DOHH2 (cell line): ENCODE results near the gene USP49.

Source experiments
- H3F3A ChIP-seq: fragments of 200-600 bp; sonication (generic), shearing (Covaris generic); 2 replicates; pipeline ENCODE4 v1.6.0; 2016; ENCODE audit warnings: antibody characterized with exemption, mild to moderate bottlenecking; ENCODE audit not compliant: control insufficient read depth, insufficient read depth
- H3K27ac ChIP-seq: fragments of 200-600 bp; sonication (generic); 2 replicates; pipeline ENCODE4 v1.5.1; 2014; ENCODE audit warnings: low read depth, mild to moderate bottlenecking, low read length, moderate library complexity
- H3K27me3 ChIP-seq: fragments of 200-600 bp; sonication (generic); 2 replicates; pipeline ENCODE4 v1.6.1; 2014; ENCODE audit warnings: mild to moderate bottlenecking, low read length, mixed read lengths; ENCODE audit not compliant: control insufficient read depth
- H3K36me3 ChIP-seq: fragments of 200-600 bp; sonication (generic); 2 replicates; pipeline ENCODE4 v1.6.1; 2014; ENCODE audit warnings: mild to moderate bottlenecking, low read length, moderate library complexity, mixed read lengths; ENCODE audit not compliant: control insufficient read depth
- H3K4me1 ChIP-seq: fragments of 200-600 bp; sonication (generic); 2 replicates; pipeline ENCODE4 v1.6.1; 2014; ENCODE audit warnings: mild to moderate bottlenecking, low read length, mixed read lengths; ENCODE audit not compliant: control insufficient read depth
- H3K4me2 ChIP-seq: fragments of 200-600 bp; sonication (generic); 2 replicates; pipeline ENCODE4 v1.6.0; 2014; ENCODE audit warnings: mild to moderate bottlenecking, low read length, moderate library complexity
- H3K4me3 ChIP-seq: fragments of 200-600 bp; sonication (generic); 2 replicates; pipeline ENCODE4 v1.5.1; 2014; ENCODE audit warnings: mild to moderate bottlenecking, low read length, mixed read lengths
- H3K79me2 ChIP-seq: fragments of 200-600 bp; sonication (generic); 2 replicates; pipeline ENCODE4 v1.6.1; 2014; ENCODE audit warnings: mild to moderate bottlenecking, low read length, mixed read lengths; ENCODE audit not compliant: control insufficient read depth
- H3K9me2 ChIP-seq: fragments of 200-600 bp; sonication (generic); replicated peaks from 2 replicates; pipeline ENCODE4 v1.6.1; 2014; ENCODE audit warnings: mild to moderate bottlenecking, low read length, mixed read lengths; ENCODE audit not compliant: control insufficient read depth
- H3K9me3 ChIP-seq: fragments of 200-600 bp; sonication (generic); 2 replicates; pipeline ENCODE4 v1.6.1; 2014; ENCODE audit warnings: antibody characterized with exemption, low read length, mixed read lengths; ENCODE audit not compliant: control insufficient read depth, insufficient read depth
- H4K20me1 ChIP-seq: fragments of 200-600 bp; sonication (generic); 2 replicates; pipeline ENCODE4 v1.6.0; 2014; ENCODE audit warnings: low read depth, mild to moderate bottlenecking, antibody characterized with exemption, low read length, moderate library complexity; ENCODE audit not compliant: control insufficient read depth, insufficient read depth
- EZH2phosphoT487 ChIP-seq: fragments of 200-600 bp; sonication (generic); IDR thresholded peaks from 2 replicates; pipeline ENCODE4 v1.6.1; 2017; ENCODE audit warnings: borderline replicate concordance, mild to moderate bottlenecking, antibody characterized with exemption, low read length, moderate library complexity, mixed read lengths
- TF ChIP-seq, protein P1 (sequence below): fragments of 200-600 bp; sonication (generic); IDR thresholded peaks from one replicate; pipeline ENCODE4 v1.5.1; 2014; ENCODE audit warnings: antibody characterized with exemption, mild to moderate bottlenecking, low read depth, low read length; ENCODE audit not compliant: poor library complexity, severe bottlenecking

The USP49 gene

GRCh38 chr6:41775293-41775882 is 119.8 kb downstream of the USP49 start:
- H3K9me3 ChIP-seq = no peaks in the 10 kb centered on the region
- H3K36me3 ChIP-seq = peaks cover 24% of the 10 kb centered on the region
- H3K27me3 ChIP-seq = no peaks in the 10 kb centered on the region
- no peak overlapping the region for H3K27ac ChIP-seq
- no peak overlapping the region for H3K4me2 ChIP-seq
- peaks cover 8% of the 10 kb centered on the region for H3K4me1 ChIP-seq
- no peaks in the 10 kb centered on the region for H3K9me2 ChIP-seq
- 0 out of 2 replicates have a peak, but pooled peaks cover 6% of the 10 kb centered on the region for H3F3A ChIP-seq
- peaks cover 7% of the 10 kb centered on the region for H3K79me2 ChIP-seq
- TF ChIP-seq, protein P1, sequence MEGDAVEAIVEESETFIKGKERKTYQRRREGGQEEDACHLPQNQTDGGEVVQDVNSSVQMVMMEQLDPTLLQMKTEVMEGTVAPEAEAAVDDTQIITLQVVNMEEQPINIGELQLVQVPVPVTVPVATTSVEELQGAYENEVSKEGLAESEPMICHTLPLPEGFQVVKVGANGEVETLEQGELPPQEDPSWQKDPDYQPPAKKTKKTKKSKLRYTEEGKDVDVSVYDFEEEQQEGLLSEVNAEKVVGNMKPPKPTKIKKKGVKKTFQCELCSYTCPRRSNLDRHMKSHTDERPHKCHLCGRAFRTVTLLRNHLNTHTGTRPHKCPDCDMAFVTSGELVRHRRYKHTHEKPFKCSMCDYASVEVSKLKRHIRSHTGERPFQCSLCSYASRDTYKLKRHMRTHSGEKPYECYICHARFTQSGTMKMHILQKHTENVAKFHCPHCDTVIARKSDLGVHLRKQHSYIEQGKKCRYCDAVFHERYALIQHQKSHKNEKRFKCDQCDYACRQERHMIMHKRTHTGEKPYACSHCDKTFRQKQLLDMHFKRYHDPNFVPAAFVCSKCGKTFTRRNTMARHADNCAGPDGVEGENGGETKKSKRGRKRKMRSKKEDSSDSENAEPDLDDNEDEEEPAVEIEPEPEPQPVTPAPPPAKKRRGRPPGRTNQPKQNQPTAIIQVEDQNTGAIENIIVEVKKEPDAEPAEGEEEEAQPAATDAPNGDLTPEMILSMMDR = no peak
- no peak for TF ChIP-seq EZH2phosphoT487
- H3K4me3 ChIP-seq = no peak overlapping the region
- H4K20me1 ChIP-seq = no peaks in the 10 kb centered on the region

DNA sequence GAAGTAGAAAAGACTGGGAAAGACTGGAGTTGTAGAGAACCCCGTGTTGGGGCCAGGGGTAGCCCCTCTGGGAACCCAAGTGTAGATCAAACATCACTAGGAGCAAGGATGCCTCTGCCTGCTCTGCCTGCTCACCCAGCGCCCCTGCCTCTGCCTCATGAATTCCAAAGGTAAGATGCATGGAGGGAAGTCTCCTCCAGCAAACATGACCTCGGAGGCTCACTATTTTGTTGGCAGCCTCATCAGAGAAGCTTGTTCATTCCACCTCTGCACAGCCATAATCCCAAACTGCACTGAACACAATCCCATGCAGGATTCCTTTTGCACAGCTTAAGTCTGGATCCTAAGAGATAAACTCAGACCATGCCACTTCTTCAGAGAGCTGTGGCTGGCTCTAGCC is 120.3 kb downstream of the USP49 start:
- Histone ChIP-seq H3K4me2 (no peak overlapping the region), H3K27me3 (no peaks in the 10 kb centered on the region), H3K79me2 (peaks cover 7% of the 10 kb centered on the region), H4K20me1 (no peaks in the 10 kb centered on the region), H3F3A (0 out of 2 replicates have a peak, but pooled peaks cover 6% of the 10 kb centered on the region), H3K36me3 (peaks cover 24% of the 10 kb centered on the region), H3K9me3 (no peaks in the 10 kb centered on the region), H3K4me3 (no peak overlapping the region), H3K9me2 (no peaks in the 10 kb centered on the region), H3K27ac (no peak overlapping the region), H3K4me1 (peaks cover 8% of the 10 kb centered on the region)
- TF ChIP-seq, protein P1 = no peak
- no peak for TF ChIP-seq EZH2phosphoT487

GRCh38 chr6:41771058-41771983 is 123.9 kb downstream of the USP49 start:
- Histone ChIP-seq H3K36me3 (peaks cover 24% of the 10 kb centered on the region), H4K20me1 (no peaks in the 10 kb centered on the region), H3K9me2 (no peaks in the 10 kb centered on the region), H3K27me3 (no peaks in the 10 kb centered on the region), H3K9me3 (no peaks in the 10 kb centered on the region), H3K4me3 (no peak overlapping the region), H3K79me2 (no peaks in the 10 kb centered on the region), H3K4me1 (no peaks in the 10 kb centered on the region), H3K4me2 (no peak overlapping the region), H3F3A (no peaks in the 10 kb centered on the region), H3K27ac (no peak overlapping the region)
- TF ChIP-seq, protein P1 = no peak
- TF ChIP-seq EZH2phosphoT487 = no peak
